Upper lobe of left lung (tissue), 6 donors: ENCODE measurements around the gene PTGIS. TPM values are rescaled to one million over a fixed set of nuclear protein-coding genes. Genes with fewer than 3 reads are reported as not detected.
A peak's percentile ranks its signal among the peaks of the same experiment; 100 is the strongest.

Source experiments
- ATAC-seq, 2 donors: fragments of 200-7000 bp; cut with Tn5 transposase; one replicate each; pipeline ENCODE4 v1.9.1; 2022; ENCODE audit warnings: mild to moderate bottlenecking in 2 of 2, moderate library complexity in 2 of 2; ENCODE audit not compliant: low FRiP score in 2 of 2
- DNase-seq, 2 donors: peaks; one replicate each; pipeline ENCODE4 v3.0.0-alpha.2; 2019 to 2020
- H3K27ac ChIP-seq, 4 donors: fragments of 200-600 bp; sonication (generic); one replicate each; pipeline ENCODE4 v1.5.1; 2016 to 2019
- H3K27me3 ChIP-seq, 4 donors: fragments of 200-600 bp; sonication (generic); one replicate each; pipeline ENCODE4 v1.5.1; 2017 to 2019
- H3K36me3 ChIP-seq, 4 donors: fragments of 200-600 bp; sonication (generic); one replicate each; pipeline ENCODE4 v1.5.1; 2016 to 2019
- H3K4me1 ChIP-seq, 4 donors: fragments of 200-600 bp; sonication (generic); one replicate each; pipeline ENCODE4 v1.5.1; 2018 to 2019
- H3K4me3 ChIP-seq, 4 donors: fragments of 200-600 bp; sonication (generic); one replicate each; pipeline ENCODE4 v1.5.1; 2017 to 2019; ENCODE audit warnings: mild to moderate bottlenecking in 2 of 4, moderate library complexity in 1 of 4
- H3K9me3 ChIP-seq, 4 donors: fragments of 200-600 bp; sonication (generic); one replicate each; pipeline ENCODE4 v1.5.1; 2018 to 2019
- CTCF ChIP-seq, 6 experiments: fragments of 450-650 bp in 4 of 6; fragments of 200-600 bp in 2 of 6; sonication (generic) in 2 of 6; IDR thresholded peaks; one replicate each; pipeline ENCODE4 v1.5.1; 2016 to 2019; ENCODE audit warnings: antibody characterized with exemption in 6 of 6
- EP300 ChIP-seq, 4 donors: sonication (generic); formaldehyde crosslinking; IDR thresholded peaks; one replicate each; pipeline ENCODE4 v1.5.1; 2017; ENCODE audit warnings: antibody characterized with exemption in 4 of 4, control low read depth in 2 of 4
- POLR2A ChIP-seq, 4 donors: fragments of 450-650 bp; IDR thresholded peaks; one replicate each; pipeline ENCODE4 v1.5.1; 2016 to 2017; ENCODE audit warnings: antibody characterized with exemption in 4 of 4, mild to moderate bottlenecking in 2 of 4
- POLR2AphosphoS5 ChIP-seq, 2 donors: sonication (generic); formaldehyde crosslinking; IDR thresholded peaks; one replicate each; pipeline ENCODE4 v1.5.1; 2017; ENCODE audit warnings: antibody characterized with exemption in 2 of 2
- WGBS, 2 donors: methylation state at CpG; one replicate each; pipeline ENCODE4 v1.1.5; 2017 to 2018; 5-methylcytosine and 5-hydroxymethylcytosine counted together
- total RNA-seq, 6 donors: library from RNA; depleted of rRNA in 4 of 6; stranded (reverse); fragments of >200 nt in 4 of 6; gene quantifications; one replicate each; pipeline versions ENCODE4 v1.1.0 to v1.2.1, GENCODE V29; 2016 to 2021
- donor health status: DM: no; HTN: no; CAD: no; lungs with moderate emphysema.
- donor health status: DM: no; HTN: yes; CAD: no; lungs with severe emphysema.

The PTGIS gene
- total RNA-seq, 6 donors from 2014 or later, result 8.2 to 71.4 (median 18.4) TPM

GRCh38 chr20:49483696-49484123 is 84.2 kb downstream of the PTGIS start:
- Histone ChIP-seq H3K4me1 (peaks cover 20 to 27% (median 22%) of the 10 kb centered on the region in 4 donors), H3K9me3 (no peaks in the 10 kb centered on the region), H3K36me3 (no peaks in the 10 kb centered on the region), H3K4me3 (peak overlapping the region in 3 of 4 donors; percentile 29 to 44 (median 42)), H3K27me3 (peaks cover 0 to 30% (median 15%) of the 10 kb centered on the region in 4 donors), H3K27ac (no peak overlapping the region)
- WGBS, 2 donors, result 6% methylated on average over 21 of the region's 44 CpGs; no CpG with 5 or more reads in 1 of the 2 donors
- ATAC-seq (no peak), DNase-seq (peak in 1 of 2 donors; percentile 56)
- TF ChIP-seq EP300 (IDR thresholded peaks at IDR 0.05) (no peak), POLR2A (IDR thresholded peaks at IDR 0.05) (no peak), CTCF (IDR thresholded peaks at IDR 0.05) (no peak), POLR2AphosphoS5 (IDR thresholded peaks at IDR 0.05) (no peak)

DNA sequence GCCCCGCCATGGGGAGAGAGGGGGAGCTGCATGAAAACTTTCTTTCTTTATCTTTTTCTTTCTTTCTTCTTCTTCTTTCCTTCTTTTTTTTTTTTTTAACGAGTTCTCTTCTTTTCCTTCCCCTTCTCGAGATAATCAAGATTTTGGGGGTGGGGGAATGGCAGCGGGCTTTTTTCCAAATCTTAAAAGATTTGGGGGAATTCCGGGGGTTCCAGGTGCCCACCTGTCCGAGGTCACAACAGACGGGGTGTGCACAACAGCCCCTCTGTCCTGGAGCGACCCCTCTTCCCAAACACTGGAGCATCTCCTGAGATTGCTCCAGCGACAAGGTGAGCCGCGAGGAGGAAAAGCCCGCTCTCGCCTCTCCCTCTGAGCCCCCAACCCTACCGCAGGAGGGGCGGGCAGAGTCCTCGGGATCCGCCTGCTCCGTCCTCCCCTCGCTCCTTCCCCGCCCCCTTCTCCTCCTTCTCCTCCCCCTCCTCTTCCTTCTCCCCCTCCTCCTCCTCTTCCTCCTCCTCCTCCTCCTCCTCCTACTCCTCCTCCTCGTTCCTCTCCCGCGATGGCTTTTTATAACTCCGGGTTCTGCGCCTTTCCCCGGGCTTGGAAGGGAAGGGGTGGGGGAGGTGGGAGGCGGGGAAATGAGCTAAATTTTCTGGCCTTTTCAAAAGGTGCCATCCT is 84.8 kb downstream of the PTGIS start:
- no peak overlapping the region for H3K27ac ChIP-seq

DNA sequence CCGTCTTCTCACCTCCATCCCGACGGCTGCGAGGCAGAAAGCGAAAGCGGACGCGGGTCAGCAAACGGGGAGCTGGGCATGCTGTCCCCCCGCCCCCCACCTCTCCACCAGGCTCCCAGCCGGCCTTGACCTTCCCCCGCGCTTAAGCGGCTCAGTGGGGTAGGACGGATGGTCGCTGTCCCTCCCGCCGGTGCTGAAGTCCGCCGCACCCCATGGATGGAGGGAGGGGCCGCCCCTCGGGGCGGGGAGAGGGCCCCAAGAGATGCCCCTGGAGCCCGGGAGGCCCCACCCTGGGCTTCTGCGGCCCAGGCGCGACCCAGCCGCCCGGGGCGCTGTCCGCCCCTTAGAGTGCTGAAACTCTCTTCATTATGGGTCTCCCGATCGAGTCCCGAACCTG is 85.3 kb downstream of the PTGIS start, which contains the start of gene KCNB1:
Gene KCNB1 (minus strand): TSS at position 48 of the 397 bp plus-strand sequence. CDS start 188 bp downstream, outside the sequence.
- H3K9me3 ChIP-seq, result no peaks in the 10 kb centered on the region
- DNase-seq, result peak; percentile 22 to 90
- no peaks in the 10 kb centered on the region for H3K36me3 ChIP-seq
- H3K4me1 ChIP-seq, result peaks cover 20 to 27% (median 22%) of the 10 kb centered on the region in 4 donors
- TF ChIP-seq CTCF (IDR thresholded peaks at IDR 0.05), result peak in 1 of 6 experiments; percentile 9
- no peak for TF ChIP-seq POLR2A (IDR thresholded peaks at IDR 0.05)
- WGBS, 2 donors, result 2 to 5% methylated on average over 11 to 17 of the region's 34 CpGs
- no peak within 1 kb of the TSS for H3K27ac ChIP-seq
- peaks cover 0 to 30% (median 15%) of the 10 kb centered on the region in 4 donors for H3K27me3 ChIP-seq
- ATAC-seq, result peak; percentile 70 to 81
- peak within 1 kb of the TSS in 3 of 4 donors; percentile 29 to 44 (median 42) for H3K4me3 ChIP-seq

More for the DNA sequence above, 84.8 kb downstream of the PTGIS start:
- ATAC-seq (no peak), DNase-seq (no peak)
- Histone ChIP-seq H3K27me3 (peaks cover 0 to 30% (median 15%) of the 10 kb centered on the region in 4 donors), H3K9me3 (no peaks in the 10 kb centered on the region), H3K36me3 (no peaks in the 10 kb centered on the region), H3K4me3 (peak overlapping the region in 3 of 4 donors; percentile 29 to 44 (median 42)), H3K4me1 (peaks cover 20 to 27% (median 22%) of the 10 kb centered on the region in 4 donors)
- TF ChIP-seq POLR2A (IDR thresholded peaks at IDR 0.05), result no peak
- TF ChIP-seq POLR2AphosphoS5 (IDR thresholded peaks at IDR 0.05), result no peak
- no peak for TF ChIP-seq EP300 (IDR thresholded peaks at IDR 0.05)
- no peak for TF ChIP-seq CTCF (IDR thresholded peaks at IDR 0.05)
- WGBS, 2 donors, result 2 to 5% methylated on average over 24 to 25 of the region's 27 CpGs

DNA sequence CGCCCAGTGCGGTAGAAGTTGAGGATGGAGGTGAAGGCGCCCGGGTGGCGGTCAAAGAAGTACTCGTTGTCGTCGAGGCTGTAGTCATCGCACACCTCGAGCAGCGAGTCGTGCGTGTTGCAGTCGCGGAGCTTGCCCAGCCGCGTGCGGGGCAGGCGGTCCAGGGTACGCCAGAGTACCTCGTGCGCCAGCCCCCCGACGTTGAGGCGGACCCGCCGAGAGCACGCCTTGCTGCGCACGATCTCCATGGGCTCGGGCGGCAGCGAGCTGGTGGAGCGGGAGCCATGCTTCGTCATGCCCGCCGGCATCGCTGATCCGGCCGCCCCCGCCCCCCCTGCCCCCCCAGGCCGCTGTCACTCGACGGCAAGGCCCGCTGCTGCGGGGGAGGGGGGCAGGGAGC is 85.8 kb downstream of the PTGIS start:
- Histone ChIP-seq H3K27me3 (peaks cover 0 to 30% (median 15%) of the 10 kb centered on the region in 4 donors), H3K4me1 (peaks cover 20 to 27% (median 22%) of the 10 kb centered on the region in 4 donors), H3K36me3 (no peaks in the 10 kb centered on the region), H3K4me3 (peak overlapping the region in 3 of 4 donors; percentile 2 to 22 (median 15)), H3K9me3 (no peaks in the 10 kb centered on the region), H3K27ac (no peak overlapping the region)
- ATAC-seq (no peak), DNase-seq (peak in 1 of 2 donors; percentile 82)
- TF ChIP-seq POLR2AphosphoS5 (IDR thresholded peaks at IDR 0.05), result no peak
- no peak for TF ChIP-seq CTCF (IDR thresholded peaks at IDR 0.05)
- no peak for TF ChIP-seq EP300 (IDR thresholded peaks at IDR 0.05)
- no peak for TF ChIP-seq POLR2A (IDR thresholded peaks at IDR 0.05)
- WGBS, 2 donors, result 63 to 82% methylated on average over 21 to 30 of the region's 46 CpGs
